ENCODE results near the gene UBA6.
"Not testable (repeated sequence)": the region's sequence is repeated elsewhere in the genome, so short reads cannot be mapped to it uniquely, and the experiment has no call there.

Gene UBA6

GRCh38 chr4:67735325-67735724, 34.4 kb upstream of the UBA6 start:
- no peak overlapping the region for H3K27ac ChIP-seq
- no peak for TF ChIP-seq CTCF (conservative IDR thresholded peaks at IDR 0.05)
- TF ChIP-seq ZFX (IDR thresholded peaks at IDR 0.05): no peak

- H3K27ac ChIP-seq: not testable (repeated sequence)
Measured at GRCh38 chr4:67730511-67730910, 29.6 kb upstream of the UBA6 start.

- TF ChIP-seq ZFX (IDR thresholded peaks at IDR 0.05): no peak
- TF ChIP-seq CTCF (conservative IDR thresholded peaks at IDR 0.05): no peak
- no peak overlapping the region for H3K27ac ChIP-seq
Measured at GRCh38 chr4:67727124-67727850, 26.3 kb upstream of the UBA6 start.

GRCh38 chr4:67725981-67726380, 25.0 kb upstream of the UBA6 start:
- no peak for TF ChIP-seq ZFX (IDR thresholded peaks at IDR 0.05)
- no peak for TF ChIP-seq CTCF (conservative IDR thresholded peaks at IDR 0.05)
- no peak overlapping the region for H3K27ac ChIP-seq

- no peak for TF ChIP-seq CTCF (conservative IDR thresholded peaks at IDR 0.05)
- TF ChIP-seq ZFX (IDR thresholded peaks at IDR 0.05): no peak
- H3K27ac ChIP-seq: no peak overlapping the region
Measured at GRCh38 chr4:67725132-67725531, 24.2 kb upstream of the UBA6 start.

- H3K27ac ChIP-seq: no peak overlapping the region; the same call in 1 of the 2 replicates
Measured at GRCh38 chr4:67723949-67724348, 23.0 kb upstream of the UBA6 start.

GRCh38 chr4:67723341-67723740, 22.4 kb upstream of the UBA6 start:
- H3K27ac ChIP-seq: no peak overlapping the region
- no peak for TF ChIP-seq CTCF (conservative IDR thresholded peaks at IDR 0.05)
- no peak for TF ChIP-seq ZFX (IDR thresholded peaks at IDR 0.05)

More at GRCh38 chr4:67723949-67724348, 23.0 kb upstream of the UBA6 start:
- TF ChIP-seq ZFX (IDR thresholded peaks at IDR 0.05): no peak
- TF ChIP-seq CTCF (conservative IDR thresholded peaks at IDR 0.05): peak; percentile 37

All from C4-2B (cell line).